ENCODE data around the gene OR10T2.
"Not testable (repeated sequence)": the region's sequence is repeated elsewhere in the genome, so short reads cannot be mapped to it uniquely, and the experiment has no call there.

OR10T2 gene

DNA sequence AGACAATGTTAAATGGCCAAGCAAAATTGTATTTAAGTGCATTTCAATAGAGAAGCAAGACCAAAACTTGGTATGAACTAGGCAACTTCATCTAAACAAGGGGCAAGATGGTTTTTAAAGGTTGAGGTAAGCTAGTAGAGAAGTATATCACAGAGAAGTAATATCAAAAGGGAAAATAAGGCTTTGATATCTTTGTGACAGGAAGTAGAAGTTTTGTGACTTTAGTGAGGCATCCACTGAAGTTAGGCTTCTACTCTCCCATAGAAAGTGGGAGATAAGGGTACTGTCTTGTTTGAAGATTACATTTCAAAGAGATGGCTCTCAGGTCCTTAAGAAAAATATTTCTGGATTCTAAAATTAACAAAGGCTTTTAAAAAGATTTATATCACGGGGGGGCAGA lies 8.9 kb downstream of the OR10T2 start:
- no peak for DNase-seq (ENCODE audit: low read depth)
- H3K4me3 ChIP-seq (ENCODE audit: low read length), result no peak overlapping the region
- TF ChIP-seq, protein P1, sequence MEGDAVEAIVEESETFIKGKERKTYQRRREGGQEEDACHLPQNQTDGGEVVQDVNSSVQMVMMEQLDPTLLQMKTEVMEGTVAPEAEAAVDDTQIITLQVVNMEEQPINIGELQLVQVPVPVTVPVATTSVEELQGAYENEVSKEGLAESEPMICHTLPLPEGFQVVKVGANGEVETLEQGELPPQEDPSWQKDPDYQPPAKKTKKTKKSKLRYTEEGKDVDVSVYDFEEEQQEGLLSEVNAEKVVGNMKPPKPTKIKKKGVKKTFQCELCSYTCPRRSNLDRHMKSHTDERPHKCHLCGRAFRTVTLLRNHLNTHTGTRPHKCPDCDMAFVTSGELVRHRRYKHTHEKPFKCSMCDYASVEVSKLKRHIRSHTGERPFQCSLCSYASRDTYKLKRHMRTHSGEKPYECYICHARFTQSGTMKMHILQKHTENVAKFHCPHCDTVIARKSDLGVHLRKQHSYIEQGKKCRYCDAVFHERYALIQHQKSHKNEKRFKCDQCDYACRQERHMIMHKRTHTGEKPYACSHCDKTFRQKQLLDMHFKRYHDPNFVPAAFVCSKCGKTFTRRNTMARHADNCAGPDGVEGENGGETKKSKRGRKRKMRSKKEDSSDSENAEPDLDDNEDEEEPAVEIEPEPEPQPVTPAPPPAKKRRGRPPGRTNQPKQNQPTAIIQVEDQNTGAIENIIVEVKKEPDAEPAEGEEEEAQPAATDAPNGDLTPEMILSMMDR (conservative IDR thresholded peaks at IDR 0.05; ENCODE audit: low read length), result no peak

DNA sequence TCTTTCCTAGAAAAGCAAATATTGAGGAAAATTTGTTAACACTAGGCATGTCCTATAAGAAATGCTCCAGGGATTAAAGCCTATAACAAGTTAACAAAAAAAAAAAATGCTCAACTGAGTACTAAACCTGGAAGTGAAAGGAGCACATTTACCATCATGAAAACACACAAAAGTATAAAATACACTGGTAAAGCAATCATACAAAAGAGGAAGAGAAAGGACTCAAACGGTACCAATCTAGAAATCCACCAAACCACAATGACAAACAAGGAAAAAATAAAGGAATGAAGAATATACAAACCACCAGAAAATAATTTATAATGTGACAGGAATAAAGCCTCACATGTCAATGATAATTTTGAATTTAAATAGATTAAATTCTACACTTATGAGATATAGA lies 24.4 kb downstream of the OR10T2 start:
- no peak overlapping the region for H3K4me3 ChIP-seq (ENCODE audit: low read length)
- TF ChIP-seq, protein P1 (conservative IDR thresholded peaks at IDR 0.05; ENCODE audit: low read length), result no peak
- DNase-seq (ENCODE audit: low read depth), result no peak

DNA sequence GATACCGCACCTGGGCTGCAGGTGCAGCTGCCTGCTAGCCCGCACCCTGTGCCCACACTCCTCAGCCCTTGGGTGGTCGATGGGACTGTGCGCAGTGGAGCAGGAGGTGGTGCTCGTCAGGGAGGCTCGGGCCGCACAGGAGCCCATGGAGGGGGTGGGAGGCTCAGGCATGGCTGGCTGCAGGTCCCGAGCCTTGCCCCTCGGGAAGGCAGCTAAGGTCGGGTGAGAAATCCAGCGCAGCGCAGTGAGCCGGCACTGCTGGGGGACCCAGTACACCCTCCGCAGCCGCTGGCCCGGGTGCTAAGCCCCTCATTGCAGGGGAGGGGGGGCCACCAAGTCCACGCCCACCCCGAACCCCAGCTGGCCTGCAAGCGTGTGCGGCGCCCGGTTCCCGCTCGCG lies 25.2 kb downstream of the OR10T2 start:
- DNase-seq (ENCODE audit: low read depth); H3K4me3 ChIP-seq (ENCODE audit: low read length): not testable (repeated sequence)

DNA sequence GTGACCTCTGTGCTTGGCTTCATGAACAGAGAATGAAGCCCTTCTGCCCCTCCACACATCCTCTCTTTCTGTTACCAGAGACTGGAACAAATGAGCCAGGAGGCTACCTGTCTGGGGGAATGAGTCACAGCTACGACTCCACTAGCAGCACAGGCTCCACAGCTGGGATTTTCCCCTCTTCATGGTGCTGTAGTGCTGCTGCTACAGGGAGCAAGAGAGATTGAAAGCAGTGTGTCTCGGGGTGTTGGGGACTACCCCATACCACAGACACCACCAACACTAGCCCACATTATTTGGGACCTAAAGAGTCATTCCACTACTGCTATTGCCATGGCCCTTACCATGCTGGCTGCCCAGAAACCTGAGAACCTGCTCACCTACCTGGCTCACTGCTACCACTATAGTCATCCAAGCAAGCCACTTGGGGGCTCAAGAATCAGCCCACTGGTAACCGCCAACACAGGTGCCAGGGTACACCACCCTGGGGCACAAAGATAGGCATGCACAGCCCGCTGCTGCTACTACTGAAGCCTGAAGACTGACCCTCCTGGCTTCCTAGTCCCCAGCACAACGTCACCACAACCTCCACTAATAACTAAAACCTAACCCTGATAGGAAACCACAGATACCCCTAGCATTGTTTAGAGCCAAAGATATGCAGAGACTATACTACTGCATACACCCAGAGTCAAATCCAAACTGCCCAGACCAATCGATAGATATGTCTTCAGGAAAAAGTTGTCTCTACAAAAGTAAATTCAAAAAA lies 27.9 kb downstream of the OR10T2 start:
- TF ChIP-seq, protein P1 (conservative IDR thresholded peaks at IDR 0.05; ENCODE audit: low read length), result no peak
- no peak overlapping the region for H3K4me3 ChIP-seq (ENCODE audit: low read length)
- DNase-seq (ENCODE audit: low read depth), result no peak

DNA sequence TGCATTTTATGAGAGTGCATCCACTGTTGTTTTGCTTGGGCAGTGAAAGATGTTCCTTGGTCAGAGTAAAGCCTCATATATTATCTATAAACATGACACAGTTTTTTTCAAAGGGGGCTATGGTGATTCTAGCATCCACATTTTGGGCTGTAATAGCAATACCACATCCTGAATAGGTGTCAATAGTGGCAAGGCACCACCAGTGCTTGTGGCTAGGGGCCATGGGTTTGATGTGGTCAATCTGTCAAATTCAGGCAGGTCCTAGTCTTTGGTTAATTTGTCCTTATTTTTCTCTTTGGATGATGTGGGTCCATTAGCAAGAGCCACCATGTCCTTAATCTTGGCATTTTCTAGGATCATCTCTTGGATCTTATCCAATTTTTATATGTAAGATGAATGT lies 32.5 kb downstream of the OR10T2 start:
- no peak for DNase-seq (ENCODE audit: low read depth)
- H3K4me3 ChIP-seq (ENCODE audit: low read length), result no peak overlapping the region
- TF ChIP-seq, protein P1 (conservative IDR thresholded peaks at IDR 0.05; ENCODE audit: low read length), result no peak

DNA sequence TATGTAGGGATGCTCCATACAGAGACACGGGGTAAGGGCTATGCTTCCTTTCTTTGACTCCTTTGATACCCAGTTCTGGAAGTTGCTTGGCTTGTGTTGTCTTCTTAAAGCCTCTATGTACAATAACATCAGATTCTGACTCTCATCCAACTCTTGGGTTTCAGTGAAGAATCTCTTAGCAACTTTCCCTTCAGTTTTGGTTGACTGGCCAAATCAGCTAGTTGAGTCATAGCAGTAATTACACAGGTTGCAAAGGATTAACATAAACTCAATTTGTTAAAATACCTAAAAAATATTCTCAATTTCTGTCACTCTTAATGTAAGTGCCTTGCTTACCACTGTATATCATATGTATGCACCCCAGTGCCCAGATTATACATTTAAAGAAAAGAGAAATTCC lies 36.3 kb downstream of the OR10T2 start:
- TF ChIP-seq, protein P1 (conservative IDR thresholded peaks at IDR 0.05; ENCODE audit: low read length), result no peak
- no peak overlapping the region for H3K4me3 ChIP-seq (ENCODE audit: low read length)
- DNase-seq (ENCODE audit: low read depth), result no peak

DNA sequence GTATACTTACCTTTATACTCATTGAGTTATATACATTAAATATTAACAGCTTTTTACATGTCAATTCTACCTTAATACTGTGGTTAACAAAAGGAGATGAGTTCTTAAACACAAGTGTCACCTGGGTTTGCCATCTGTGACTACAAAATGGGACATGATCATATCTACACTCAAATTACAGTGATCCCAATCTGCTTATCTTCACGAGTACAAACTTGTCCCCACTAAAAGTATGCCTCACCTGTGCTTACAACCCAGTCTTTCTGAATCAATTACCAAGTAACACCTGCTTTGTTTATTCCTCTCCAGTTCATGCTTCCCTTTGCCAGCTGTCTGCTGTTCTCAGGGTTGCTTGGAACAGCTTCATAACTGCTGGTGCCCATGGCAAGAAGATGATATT lies 36.8 kb downstream of the OR10T2 start:
- TF ChIP-seq, protein P1 (conservative IDR thresholded peaks at IDR 0.05; ENCODE audit: low read length), result no peak
- DNase-seq (ENCODE audit: low read depth), result no peak
- H3K4me3 ChIP-seq (ENCODE audit: low read length), result no peak overlapping the region
